GM18867 (cell line): ENCODE data around the gene MIER3.
A peak's percentile ranks its signal among the peaks of the same experiment; 100 is the strongest.

Experiments used
- ATAC-seq: cut with Tn5 transposase; IDR thresholded peaks from one replicate; pipeline ENCODE4 v1.9.1; 2021; ENCODE audit warnings: mild to moderate bottlenecking, moderate library complexity; ENCODE audit not compliant: unreplicated experiment

Gene MIER3

GRCh38 chr5:56961746-56962145, 9.8 kb upstream of the MIER3 start:
- no peak for ATAC-seq

- no peak for ATAC-seq
Measured at GRCh38 chr5:56959326-56959725, 7.4 kb upstream of the MIER3 start.

- no peak for ATAC-seq
Measured at GRCh38 chr5:56958595-56958994, 6.7 kb upstream of the MIER3 start.

- ATAC-seq, result no peak
Measured at GRCh38 chr5:56954262-56954661, 2.3 kb upstream of the MIER3 start.

GRCh38 chr5:56951126-56951945, 587 bp downstream of the MIER3 start:
- ATAC-seq, result peak; percentile 49

- peak; percentile 55 for ATAC-seq
Measured at GRCh38 chr5:56950626-56951125, 1.2 kb downstream of the MIER3 start.

GRCh38 chr5:56947052-56947451, 4.9 kb downstream of the MIER3 start:
- no peak for ATAC-seq

- ATAC-seq, result no peak
Measured at GRCh38 chr5:56941981-56942380, 9.9 kb downstream of the MIER3 start.

- no peak for ATAC-seq
Measured at GRCh38 chr5:56938858-56939257, 13.1 kb downstream of the MIER3 start.

GRCh38 chr5:56934325-56934724, 17.6 kb downstream of the MIER3 start:
- ATAC-seq, result no peak

GRCh38 chr5:56922922-56923321, 29.0 kb downstream of the MIER3 start:
- ATAC-seq, result no peak

- ATAC-seq, result no peak
Measured at GRCh38 chr5:56919942-56920662, 31.8 kb downstream of the MIER3 start.

GRCh38 chr5:56918054-56918453, 33.9 kb downstream of the MIER3 start:
- no peak for ATAC-seq

GRCh38 chr5:56917534-56917933, 34.4 kb downstream of the MIER3 start:
- ATAC-seq, result no peak

GRCh38 chr5:56914678-56915077, 37.2 kb downstream of the MIER3 start:
- no peak for ATAC-seq

- ATAC-seq, result no peak
Measured at GRCh38 chr5:56913766-56914165, 38.2 kb downstream of the MIER3 start.

- ATAC-seq, result peak; percentile 18
Measured at GRCh38 chr5:56910210-56910965, 41.5 kb downstream of the MIER3 start.

- peak; percentile 88 for ATAC-seq
Measured at GRCh38 chr5:56909294-56910209, 42.4 kb downstream of the MIER3 start, which contains the start of gene SETD9. Gene SETD9, plus strand, starts transcription at chr5:56909596. Its CDS starts 50 bp downstream, at chr5:56909646.

- peak; percentile 43 for ATAC-seq
Measured at GRCh38 chr5:56908942-56909293, 43.0 kb downstream of the MIER3 start.

GRCh38 chr5:56900858-56901578, 50.9 kb downstream of the MIER3 start:
- ATAC-seq, result no peak
